Measurements from ENCODE around the gene ASTN2. TPM values are rescaled to one million over a fixed set of nuclear protein-coding genes. Genes with fewer than 3 reads are reported as not detected.

ASTN2 gene
- total and polyA plus RNA-seq, 10 of the 15 experiments (the other 5 are each of a cell fraction or from before 2014, with no cell fraction given) = 1.4 to 15.7 (median 7.0) TPM

DNA sequence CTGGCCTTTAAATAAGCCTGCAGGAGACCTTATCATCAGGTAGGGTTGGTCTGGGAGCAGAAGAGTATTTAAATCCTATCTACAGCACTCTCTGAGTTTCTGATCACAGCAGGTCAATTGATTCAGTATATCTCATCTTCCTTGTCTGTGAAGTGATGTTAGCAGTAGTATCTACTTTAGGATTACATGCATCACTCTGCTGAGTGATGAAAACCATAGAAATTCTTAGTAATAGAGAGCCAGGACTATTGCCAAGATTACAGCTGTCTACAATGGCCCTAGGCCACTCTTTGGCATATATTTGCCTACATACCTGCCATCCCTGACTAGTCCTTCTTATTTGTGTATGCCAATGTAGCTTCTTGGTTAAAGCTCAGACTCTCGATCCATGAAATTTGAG lies 183.8 kb downstream of the ASTN2 start:
- TF ChIP-seq RAD21 (IDR thresholded peaks at IDR 0.05; ENCODE audit: insufficient read depth, low read depth, low read length) (no peak), POLR2AphosphoS5 (IDR thresholded peaks at IDR 0.05; ENCODE audit: low read length) (no peak), BRCA1 (IDR thresholded peaks at IDR 0.05; ENCODE audit: low read depth, low read length) (no peak), TBL1XR1 (IDR thresholded peaks at IDR 0.05; ENCODE audit: low read depth, low read length) (no peak), HDAC6 (IDR thresholded peaks at IDR 0.05; ENCODE audit: unreplicated experiment) (no peak), SIN3A (IDR thresholded peaks at IDR 0.05; ENCODE audit: low read depth, low read length) (no peak), ZNF207 (IDR thresholded peaks at IDR 0.05; ENCODE audit: borderline replicate concordance) (no peak), SUZ12 (IDR thresholded peaks at IDR 0.05; ENCODE audit: unreplicated experiment) (no peak)
- TF ChIP-seq, protein P1, sequence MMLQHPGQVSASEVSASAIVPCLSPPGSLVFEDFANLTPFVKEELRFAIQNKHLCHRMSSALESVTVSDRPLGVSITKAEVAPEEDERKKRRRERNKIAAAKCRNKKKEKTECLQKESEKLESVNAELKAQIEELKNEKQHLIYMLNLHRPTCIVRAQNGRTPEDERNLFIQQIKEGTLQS (IDR thresholded peaks at IDR 0.05; ENCODE audit: borderline replicate concordance, extremely low read depth, low read depth, low read length) = no peak
- TF ChIP-seq, protein P2, sequence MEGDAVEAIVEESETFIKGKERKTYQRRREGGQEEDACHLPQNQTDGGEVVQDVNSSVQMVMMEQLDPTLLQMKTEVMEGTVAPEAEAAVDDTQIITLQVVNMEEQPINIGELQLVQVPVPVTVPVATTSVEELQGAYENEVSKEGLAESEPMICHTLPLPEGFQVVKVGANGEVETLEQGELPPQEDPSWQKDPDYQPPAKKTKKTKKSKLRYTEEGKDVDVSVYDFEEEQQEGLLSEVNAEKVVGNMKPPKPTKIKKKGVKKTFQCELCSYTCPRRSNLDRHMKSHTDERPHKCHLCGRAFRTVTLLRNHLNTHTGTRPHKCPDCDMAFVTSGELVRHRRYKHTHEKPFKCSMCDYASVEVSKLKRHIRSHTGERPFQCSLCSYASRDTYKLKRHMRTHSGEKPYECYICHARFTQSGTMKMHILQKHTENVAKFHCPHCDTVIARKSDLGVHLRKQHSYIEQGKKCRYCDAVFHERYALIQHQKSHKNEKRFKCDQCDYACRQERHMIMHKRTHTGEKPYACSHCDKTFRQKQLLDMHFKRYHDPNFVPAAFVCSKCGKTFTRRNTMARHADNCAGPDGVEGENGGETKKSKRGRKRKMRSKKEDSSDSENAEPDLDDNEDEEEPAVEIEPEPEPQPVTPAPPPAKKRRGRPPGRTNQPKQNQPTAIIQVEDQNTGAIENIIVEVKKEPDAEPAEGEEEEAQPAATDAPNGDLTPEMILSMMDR (IDR thresholded peaks at IDR 0.05 in 2 of 3, conservative IDR thresholded peaks at IDR 0.05 in 1 of 3; ENCODE audit: control insufficient read depth in 2 of 3, extremely low read depth in 1 of 3, insufficient read depth in 1 of 3, low read depth in 3 of 3, low read length in 3 of 3) = no peak
- TF ChIP-seq, protein P3, sequence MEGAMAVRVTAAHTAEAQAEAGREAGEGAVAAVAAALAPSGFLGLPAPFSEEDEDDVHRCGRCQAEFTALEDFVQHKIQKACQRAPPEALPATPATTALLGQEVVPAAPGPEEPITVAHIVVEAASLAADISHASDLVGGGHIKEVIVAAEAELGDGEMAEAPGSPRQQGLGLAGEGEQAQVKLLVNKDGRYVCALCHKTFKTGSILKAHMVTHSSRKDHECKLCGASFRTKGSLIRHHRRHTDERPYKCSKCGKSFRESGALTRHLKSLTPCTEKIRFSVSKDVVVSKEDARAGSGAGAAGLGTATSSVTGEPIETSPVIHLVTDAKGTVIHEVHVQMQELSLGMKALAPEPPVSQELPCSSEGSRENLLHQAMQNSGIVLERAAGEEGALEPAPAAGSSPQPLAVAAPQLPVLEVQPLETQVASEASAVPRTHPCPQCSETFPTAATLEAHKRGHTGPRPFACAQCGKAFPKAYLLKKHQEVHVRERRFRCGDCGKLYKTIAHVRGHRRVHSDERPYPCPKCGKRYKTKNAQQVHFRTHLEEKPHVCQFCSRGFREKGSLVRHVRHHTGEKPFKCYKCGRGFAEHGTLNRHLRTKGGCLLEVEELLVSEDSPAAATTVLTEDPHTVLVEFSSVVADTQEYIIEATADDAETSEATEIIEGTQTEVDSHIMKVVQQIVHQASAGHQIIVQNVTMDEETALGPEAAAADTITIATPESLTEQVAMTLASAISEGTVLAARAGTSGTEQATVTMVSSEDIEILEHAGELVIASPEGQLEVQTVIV (IDR thresholded peaks at IDR 0.05; ENCODE audit: borderline replicate concordance, partially characterized antibody) = no peak
- BruUV-seq (replicated peaks) = no TSS peak
- no peak overlapping the region for H3K4me3 ChIP-seq
- POLR2A ChIA-PET = no interaction called here
- H3K79me2 ChIP-seq (ENCODE audit: control insufficient read depth, insufficient read depth, low read length) = no peaks in the 10 kb centered on the region
- ATAC-seq (no peak), FAIRE-seq (no peak), DNase-seq (ENCODE audit: low read depth, low spot score) (no peak)
- 32% methylated on average over 1 of the region's 1 CpG for WGBS (ENCODE audit: insufficient coverage, insufficient replicate concordance, low lambda C conversion rate, missing lambda C conversion rate)
- SMC1A ChIA-PET (ENCODE audit: uncharacterized antibody, unreplicated experiment) = no interaction called here
- no peaks in the 10 kb centered on the region for H3K36me3 ChIP-seq (ENCODE audit: control insufficient read depth in 2 of 2, insufficient read depth in 2 of 2, low read length in 1 of 2)
- no peak overlapping the region for H3K27ac ChIP-seq (ENCODE audit: control insufficient read depth, insufficient read depth)
- no peak overlapping the region for H3K4me2 ChIP-seq (ENCODE audit: control insufficient read depth, insufficient read depth)
- no peaks in the 10 kb centered on the region; a peak in 1 of 4 replicates for H3K27me3 ChIP-seq (replicated peaks in 1 of 2; ENCODE audit: control insufficient read depth in 2 of 2, insufficient read depth in 2 of 2, low read length in 1 of 2)
- in situ Hi-C loops (cut with MboI) (no loop called here), intact Hi-C loops (cut with micrococcal nuclease; ENCODE audit: unreplicated experiment) (no loop called here)
- no peaks in the 10 kb centered on the region for H3K4me1 ChIP-seq (ENCODE audit: control insufficient read depth, insufficient read depth, low read length)
- H4K20me1 ChIP-seq (ENCODE audit: control insufficient read depth, insufficient read depth) = no peaks in the 10 kb centered on the region
- H3K9me3 ChIP-seq (replicated peaks; ENCODE audit: control insufficient read depth, insufficient read depth, low read length) = no peaks in the 10 kb centered on the region
- no peak overlapping the region for H3K9ac ChIP-seq (ENCODE audit: control insufficient read depth, insufficient read depth, low read length)
- CTCF ChIA-PET = no interaction called here
- H2AFZ ChIP-seq (ENCODE audit: control insufficient read depth, low read depth, low read length) = no peak overlapping the region
- RAD21 ChIA-PET (ENCODE audit: unreplicated experiment) = no interaction called here
